Stimulated activated CD8-positive, alpha-beta memory T cell treated with anti-CD3 and anti-CD28 coated beads, Interleukin-2, amount 100 ng/mL, for 48 hours (primary cell): ENCODE measurements around the gene STX1B.
"Not testable (repeated sequence)": the region's sequence is repeated elsewhere in the genome, so short reads cannot be mapped to it uniquely, and the experiment has no call there.

Experiments used
- DNase-seq, 2 donors: peaks; one replicate each; pipeline ENCODE4 v3.0.0-alpha.2; 2020; ENCODE audit warnings: low read depth in 2 of 2

The STX1B gene

GRCh38 chr16:30951750-30952149 lies 58.7 kb downstream of the STX1B start:
- DNase-seq = no peak

GRCh38 chr16:30951193-30951592 lies 59.2 kb downstream of the STX1B start:
- no peak for DNase-seq

- no peak for DNase-seq
Observed at GRCh38 chr16:30950516-30951065, 59.8 kb downstream of the STX1B start.

- DNase-seq = no peak
Observed at GRCh38 chr16:30949650-30950515, 60.6 kb downstream of the STX1B start.

GRCh38 chr16:30948667-30949649 lies 61.5 kb downstream of the STX1B start, which contains the start of gene ORAI3:
Gene ORAI3, plus strand, starts transcription at chr16:30949068. Its CDS starts 222 bp downstream, at chr16:30949290.
- DNase-seq = no peak

- no peak for DNase-seq
Observed at GRCh38 chr16:30947859-30948666, 62.4 kb downstream of the STX1B start.

- DNase-seq = no peak
Observed at GRCh38 chr16:30947541-30947858, 62.9 kb downstream of the STX1B start.

GRCh38 chr16:30946671-30947540 lies 63.5 kb downstream of the STX1B start:
- DNase-seq = no peak

- DNase-seq = no peak
Observed at GRCh38 chr16:30944352-30944751, 66.1 kb downstream of the STX1B start.

- DNase-seq = no peak
Observed at GRCh38 chr16:30942426-30942806, 68.0 kb downstream of the STX1B start.

- DNase-seq = peak in 1 of 2 donors; percentile 58
Observed at GRCh38 chr16:30941600-30942425, 68.6 kb downstream of the STX1B start.

GRCh38 chr16:30939571-30939970 lies 70.9 kb downstream of the STX1B start:
- not testable (repeated sequence) for DNase-seq
